RWPE1 (cell line): ENCODE results near the gene ATP6V1D.

ENCODE experiments used
- CTCF ChIA-PET: fragments of 350-600 bp; sonication (Branson Sonifier 250); formaldehyde crosslinking; extraction: SDS; loops from one replicate; lab custom pipeline; 2021; lab: Yijun Ruan, JAX
- POLR2A ChIA-PET: fragments of 400-600 bp; formaldehyde crosslinking; extraction: SDS; loops from one replicate; lab custom pipeline; 2020; ENCODE audit warnings: antibody characterized with exemption; ENCODE audit not compliant: low non-redundant PET; lab: Yijun Ruan, JAX
- DNase-seq: peaks from one replicate; pipeline ENCODE4 v3.0.0; 2012; ENCODE audit warnings: low spot score
- H3K27ac ChIP-seq: fragments of 450-650 bp; 2 replicates; pipeline ENCODE4 v1.5.1; 2017
- CTCF ChIP-seq: fragments of 450-650 bp; conservative IDR thresholded peaks from 2 replicates; pipeline ENCODE4 v1.5.1; 2017; ENCODE audit warnings: low read depth, mild to moderate bottlenecking

ATP6V1D gene

GRCh38 chr14:67389811-67390534, 30.4 kb upstream of the ATP6V1D start:
- CTCF ChIA-PET = no interaction called here
- TF ChIP-seq CTCF = no peak
- POLR2A ChIA-PET = no interaction called here
- no peak for DNase-seq
- H3K27ac ChIP-seq = no peak overlapping the region

- CTCF ChIA-PET = no interaction called here
Observed at GRCh38 chr14:67389275-67389674, 29.7 kb upstream of the ATP6V1D start.

GRCh38 chr14:67387195-67387594, 27.6 kb upstream of the ATP6V1D start:
- no peak overlapping the region for H3K27ac ChIP-seq
- CTCF ChIA-PET = interaction anchor here (1.0 kb wide), 1 partner anchor 8 kb away, joined by 4 read pairs; no protein-coding TSS in a partner anchor
- no peak for TF ChIP-seq CTCF
- no peak for DNase-seq
- POLR2A ChIA-PET = no interaction called here

More at GRCh38 chr14:67389275-67389674, 29.7 kb upstream of the ATP6V1D start:
- no peak overlapping the region for H3K27ac ChIP-seq
- DNase-seq = no peak
- POLR2A ChIA-PET = no interaction called here
- TF ChIP-seq CTCF = no peak

- ChIA-PET POLR2A (no interaction called here), CTCF (interaction anchor here (0.6 kb wide), 2 partner anchors 40 to 452 kb away, joined by 3 to 4 read pairs; no protein-coding TSS in a partner anchor)
- no peak for TF ChIP-seq CTCF
- DNase-seq = peak; percentile 48
- H3K27ac ChIP-seq = no peak overlapping the region
Observed at GRCh38 chr14:67385618-67386017, 26.0 kb upstream of the ATP6V1D start.

- no peak for TF ChIP-seq CTCF
- ChIA-PET POLR2A (interaction anchor here (0.7 kb wide), 1 partner anchor 27 kb away, joined by 3 read pairs; no protein-coding TSS in a partner anchor), CTCF (interaction anchor here (0.6 to 1.2 kb wide), 2 partner anchors 13 to 452 kb away, joined by 3 to 4 read pairs; no protein-coding TSS in a partner anchor)
- DNase-seq = no peak
- no peak overlapping the region for H3K27ac ChIP-seq
Observed at GRCh38 chr14:67385120-67385519, 25.5 kb upstream of the ATP6V1D start.

GRCh38 chr14:67377916-67378315, 18.3 kb upstream of the ATP6V1D start:
- CTCF ChIA-PET = no interaction called here
- no peak overlapping the region for H3K27ac ChIP-seq
- TF ChIP-seq CTCF = no peak
- DNase-seq = no peak
- POLR2A ChIA-PET = interaction anchor here (1.0 kb wide), 1 partner anchor 14 kb away, joined by 6 read pairs; no protein-coding TSS in a partner anchor
